ENCODE results near the gene TMEM130. TPM values are rescaled to one million over a fixed set of nuclear protein-coding genes. Genes with fewer than 3 reads are reported as not detected.

The TMEM130 gene
- total RNA-seq, 1 experiment from 2014 or later, result 1.7 TPM

- no peak for TF ChIP-seq CTCF (conservative IDR thresholded peaks at IDR 0.05)
- Mint-ChIP-seq H3K27me3 (ENCODE audit: low read depth) (no peaks in the 10 kb centered on the region), H3K27ac (no peak overlapping the region), H3K4me1 (no peaks in the 10 kb centered on the region), H3K9me3 (peaks cover 4 to 12% of the 10 kb centered on the region in 2 experiments; a peak in 3 of 5 replicates), H3K36me3 (ENCODE audit: insufficient read depth in 1 of 3, low read depth in 3 of 3) (peaks cover 74 to 96% (median 93%) of the 10 kb centered on the region in 3 experiments), H3K4me3 (no peak overlapping the region)
- WGBS (ENCODE audit: extremely low coverage, insufficient read length, low lambda C conversion rate), result no CpG with 5 or more reads among the region's 3 CpGs
- Histone ChIP-seq H2AK5ac (ENCODE audit: insufficient read length, low read length) (no peak overlapping the region), H2BK120ac (ENCODE audit: low read depth, low read length, poor library complexity, severe bottlenecking) (no peak overlapping the region), H3K27me3 (ENCODE audit: insufficient read depth, low read length) (no peaks in the 10 kb centered on the region), H3K9ac (ENCODE audit: extremely low read depth, insufficient read length, low read length) (no peak overlapping the region), H4K8ac (replicated peaks; ENCODE audit: insufficient read length, low read depth, low read length) (no peak overlapping the region), H3K79me1 (ENCODE audit: insufficient read depth, low read depth, low read length, poor library complexity, severe bottlenecking) (no peaks in the 10 kb centered on the region), H2AFZ (ENCODE audit: low read length) (no peak overlapping the region), H2BK20ac (ENCODE audit: low read depth, low read length, poor library complexity, severe bottlenecking) (no peak overlapping the region), H3K23me2 (ENCODE audit: insufficient read length, low read depth, low read length, poor library complexity, severe bottlenecking) (no peaks in the 10 kb centered on the region), H3K14ac (ENCODE audit: insufficient read depth, low read length) (no peak overlapping the region), H3K4ac (ENCODE audit: low read depth, low read length) (no peak overlapping the region), H4K5ac (ENCODE audit: insufficient read length, low read depth, low read length) (no peak overlapping the region), H3K56ac (ENCODE audit: insufficient read length, low read depth, low read length) (no peak overlapping the region), H3K4me1 (ENCODE audit: insufficient read depth, low read length) (no peaks in the 10 kb centered on the region), H2BK12ac (ENCODE audit: insufficient read length, low read depth, low read length) (no peak overlapping the region), H3K18ac (ENCODE audit: insufficient read length, low read depth, low read length) (no peak overlapping the region), H2BK15ac (ENCODE audit: low read depth, low read length) (no peak overlapping the region), H3K27ac (ENCODE audit: insufficient read length, low read depth, low read length) (no peak overlapping the region), H3T11ph (ENCODE audit: low read length) (no peak overlapping the region), H3K23ac (ENCODE audit: insufficient read length, low read depth, low read length) (no peak overlapping the region), H3K4me2 (ENCODE audit: insufficient read depth, insufficient read length, low read length) (no peak overlapping the region), H4K20me1 (ENCODE audit: control insufficient read depth, insufficient read depth, insufficient read length) (no peaks in the 10 kb centered on the region), H3K79me2 (ENCODE audit: insufficient read depth, low read length) (no peaks in the 10 kb centered on the region), H2BK5ac (ENCODE audit: insufficient read length, low read length) (no peak overlapping the region), H4K91ac (ENCODE audit: insufficient read length, low read depth, low read length) (no peak overlapping the region), H3K9me3 (ENCODE audit: control insufficient read depth, low read depth, low read length) (peaks cover 4% of the 10 kb centered on the region)
- DNase-seq, result no peak
These were observed 31.0 kb upstream of the TMEM130 start for GRCh38 chr7:98900815-98901214.
